ENCODE measurements around the gene PPFIA4. TPM values are rescaled to one million over a fixed set of nuclear protein-coding genes. Genes with fewer than 3 reads are reported as not detected.
"Not testable (repeated sequence)": the region's sequence is repeated elsewhere in the genome, so short reads cannot be mapped to it uniquely, and the experiment has no call there.

Gene PPFIA4
- total RNA-seq, 1 experiment from 2014 or later = 0.83 TPM

GRCh38 chr1:202982715-202983430 is 43.4 kb upstream of the PPFIA4 start:
- Mint-ChIP-seq H3K4me1 (ENCODE audit: low read depth, unreplicated experiment) (no peaks in the 10 kb centered on the region), H3K9me3 (ENCODE audit: low read depth, unreplicated experiment) (no peaks in the 10 kb centered on the region), H3K36me3 (ENCODE audit: insufficient read depth, unreplicated experiment) (no peaks in the 10 kb centered on the region), H3K27me3 (ENCODE audit: unreplicated experiment) (peaks cover 50% of the 10 kb centered on the region), H3K4me3 (ENCODE audit: low read depth, unreplicated experiment) (no peak overlapping the region), H3K27ac (ENCODE audit: unreplicated experiment) (no peak overlapping the region)
- intact Hi-C loops (cut with micrococcal nuclease; ENCODE audit: unreplicated experiment) = no loop called here
- DNase-seq = no peak
- BruUV-seq (replicated peaks) = no TSS peak
- CTCF ChIA-PET = no interaction called here
- no peak for TF ChIP-seq CTCF (IDR thresholded peaks at IDR 0.05; ENCODE audit: unreplicated experiment)

- DNase-seq; BruUV-seq (replicated peaks); H3K27ac Mint-ChIP-seq (ENCODE audit: unreplicated experiment); H3K4me3 Mint-ChIP-seq (ENCODE audit: low read depth, unreplicated experiment); intact Hi-C loops (cut with micrococcal nuclease; ENCODE audit: unreplicated experiment); H3K9me3 Mint-ChIP-seq (ENCODE audit: low read depth, unreplicated experiment); H3K4me1 Mint-ChIP-seq (ENCODE audit: low read depth, unreplicated experiment); H3K36me3 Mint-ChIP-seq (ENCODE audit: insufficient read depth, unreplicated experiment): not testable (repeated sequence)
- H3K27me3 Mint-ChIP-seq (ENCODE audit: unreplicated experiment) = peaks cover 33% of the 10 kb centered on the region
- CTCF ChIA-PET = interaction anchor here (0.7 kb wide), 1 partner anchor 21 kb away, joined by 9 read pairs; no protein-coding TSS in a partner anchor
Measured at GRCh38 chr1:202986120-202986519, 40.2 kb upstream of the PPFIA4 start.

- H3K36me3 Mint-ChIP-seq (ENCODE audit: insufficient read depth, unreplicated experiment) = no peaks in the 10 kb centered on the region
- H3K27me3 Mint-ChIP-seq (ENCODE audit: unreplicated experiment) = peaks cover 44% of the 10 kb centered on the region
- BruUV-seq (replicated peaks) = no TSS peak
- intact Hi-C loops (cut with micrococcal nuclease; ENCODE audit: unreplicated experiment) = no loop called here
- H3K9me3 Mint-ChIP-seq (ENCODE audit: low read depth, unreplicated experiment) = no peaks in the 10 kb centered on the region
- H3K4me3 Mint-ChIP-seq (ENCODE audit: low read depth, unreplicated experiment) = no peak overlapping the region
- H3K4me1 Mint-ChIP-seq (ENCODE audit: low read depth, unreplicated experiment) = no peaks in the 10 kb centered on the region
- CTCF ChIA-PET = interaction anchor here (1.5 kb wide), 1 partner anchor 11 kb away, joined by 3 read pairs; no protein-coding TSS in a partner anchor
- DNase-seq = no peak
- no peak overlapping the region for H3K27ac Mint-ChIP-seq (ENCODE audit: unreplicated experiment)
- TF ChIP-seq CTCF (IDR thresholded peaks at IDR 0.05; ENCODE audit: unreplicated experiment) = no peak
Measured at GRCh38 chr1:202987255-202987654, 39.0 kb upstream of the PPFIA4 start.

GRCh38 chr1:202987922-202988583 is 38.2 kb upstream of the PPFIA4 start:
- H3K4me3 Mint-ChIP-seq (ENCODE audit: low read depth, unreplicated experiment) = no peak overlapping the region
- no peak for TF ChIP-seq CTCF (IDR thresholded peaks at IDR 0.05; ENCODE audit: unreplicated experiment)
- no peaks in the 10 kb centered on the region for H3K4me1 Mint-ChIP-seq (ENCODE audit: low read depth, unreplicated experiment)
- H3K27ac Mint-ChIP-seq (ENCODE audit: unreplicated experiment) = no peak overlapping the region
- no peaks in the 10 kb centered on the region for H3K36me3 Mint-ChIP-seq (ENCODE audit: insufficient read depth, unreplicated experiment)
- CTCF ChIA-PET = interaction anchor here (1.5 kb wide), 1 partner anchor 10 kb away, joined by 3 read pairs; no protein-coding TSS in a partner anchor
- intact Hi-C loops (cut with micrococcal nuclease; ENCODE audit: unreplicated experiment) = no loop called here
- no TSS peak for BruUV-seq (replicated peaks)
- H3K9me3 Mint-ChIP-seq (ENCODE audit: low read depth, unreplicated experiment) = no peaks in the 10 kb centered on the region
- DNase-seq = no peak
- H3K27me3 Mint-ChIP-seq (ENCODE audit: unreplicated experiment) = peaks cover 52% of the 10 kb centered on the region

- no peak for TF ChIP-seq CTCF (IDR thresholded peaks at IDR 0.05; ENCODE audit: unreplicated experiment)
- DNase-seq = no peak
- Mint-ChIP-seq H3K4me3 (ENCODE audit: low read depth, unreplicated experiment) (no peak overlapping the region), H3K27me3 (ENCODE audit: unreplicated experiment) (peaks cover 67% of the 10 kb centered on the region), H3K27ac (ENCODE audit: unreplicated experiment) (no peak overlapping the region), H3K36me3 (ENCODE audit: insufficient read depth, unreplicated experiment) (no peaks in the 10 kb centered on the region), H3K4me1 (ENCODE audit: low read depth, unreplicated experiment) (peaks cover 5% of the 10 kb centered on the region), H3K9me3 (ENCODE audit: low read depth, unreplicated experiment) (no peaks in the 10 kb centered on the region)
- BruUV-seq (replicated peaks) = no TSS peak
- CTCF ChIA-PET = no interaction called here
- intact Hi-C loops (cut with micrococcal nuclease; ENCODE audit: unreplicated experiment) = no loop called here
Measured at GRCh38 chr1:202989879-202990278, 36.4 kb upstream of the PPFIA4 start.
